K562 (cell line): ENCODE measurements around the gene TIMM17A. TPM values are rescaled to one million over a fixed set of nuclear protein-coding genes. Genes with fewer than 3 reads are reported as not detected.

Experiments
- ATAC-seq: fragments of 200-7000 bp; cut with Tn5 transposase; 3 replicates; pipeline ENCODE4 v1.9.1; 2020; ENCODE audit warnings: moderate library complexity
- BruUV-seq: library from RNA; stranded (reverse); fragments of 400-500 nt; replicated peaks from 2 replicates; lab custom pipeline; 2021; lab: Mats Ljungman, UMichigan
- CTCF ChIA-PET: fragments of 300-600 bp; formaldehyde crosslinking; extraction: SDS; loops from one replicate; lab custom pipeline; 2021; ENCODE audit warnings: low intra/inter-chr PET ratio; lab: Yijun Ruan, JAX
- POLR2A ChIA-PET: fragments of 300-600, 350-650 bp; sonication (Branson Sonifier 250); formaldehyde crosslinking; extraction: SDS; loops from one replicate; lab custom pipeline; 2021; ENCODE audit warnings: antibody characterized with exemption, inconsistent platforms; lab: Yijun Ruan, JAX
- DNase-seq, 4 experiments: peaks; one replicate each; pipeline versions ENCODE4 v3.0.0 to v3.0.0-alpha.2; 2011 to 2018; ENCODE audit warnings: low spot score in 3 of 4, mixed read lengths in 3 of 4; ENCODE audit errors: extremely low read depth in 1 of 4
- FAIRE-seq: peaks from 2 replicates; lab custom pipeline; 2011; peaks lifted over from hg19 to GRCh38; lab: Jason Lieb, UNC
- H2AFZ ChIP-seq: 2 replicates; pipeline ENCODE4 v1.6.0; 2011; ENCODE audit warnings: low read depth, low read length, control low read depth, inconsistent platforms
- H3K27ac ChIP-seq: fragments of 200-600 bp; 3 replicates; pipeline ENCODE4 v1.8.0; 2011; ENCODE audit warnings: low read depth, mild to moderate bottlenecking, control low read depth, inconsistent platforms, low read length, moderate library complexity, mixed read lengths; ENCODE audit errors: extremely low read depth
- H3K27me3 ChIP-seq, 2 experiments: fragments of 300-600 bp in 1 of 2; 2 replicates in 1 of 2; 3 replicates in 1 of 2; pipeline versions ENCODE4 v1.6.0 to v1.8.0; 2011; ENCODE audit warnings: inconsistent platforms in 2 of 2, low read length in 2 of 2, mild to moderate bottlenecking in 1 of 2, mixed read lengths in 1 of 2, moderate library complexity in 1 of 2; ENCODE audit not compliant: control insufficient read depth in 2 of 2, insufficient read depth in 2 of 2
- H3K36me3 ChIP-seq: fragments of 300-600 bp; 3 replicates; pipeline ENCODE4 v1.8.0; 2011; ENCODE audit warnings: mild to moderate bottlenecking, low read length, inconsistent platforms; ENCODE audit not compliant: control insufficient read depth, insufficient read depth
- H3K4me1 ChIP-seq, 2 experiments: fragments of 200-600 bp in 1 of 2; replicated peaks in 1 of 2; 2 replicates in 1 of 2; 3 replicates in 1 of 2; pipeline versions ENCODE4 v1.5.1 to v1.8.0; 2011; ENCODE audit warnings: inconsistent platforms in 2 of 2, low read length in 2 of 2, mild to moderate bottlenecking in 1 of 2, mixed read lengths in 1 of 2, moderate library complexity in 1 of 2; ENCODE audit not compliant: control insufficient read depth in 2 of 2, insufficient read depth in 2 of 2
- H3K4me2 ChIP-seq: 2 replicates; pipeline ENCODE4 v1.6.1; 2011; ENCODE audit warnings: low read length, control low read depth, inconsistent platforms, mixed read lengths; ENCODE audit not compliant: insufficient read depth
- H3K4me3 ChIP-seq: fragments of 200-600 bp; sonication (generic), shearing (Covaris generic); 2 replicates; pipeline ENCODE4 v1.5.1; 2016; ENCODE audit warnings: control low read depth, inconsistent platforms
- H3K79me2 ChIP-seq: fragments of 200-600 bp; 3 replicates; pipeline ENCODE4 v1.8.0; 2011; ENCODE audit warnings: low read length, inconsistent platforms; ENCODE audit not compliant: control insufficient read depth, insufficient read depth
- H3K9ac ChIP-seq, 2 experiments: 2 replicates each; pipeline versions ENCODE4 v1.6.0 to v1.6.1; 2011; ENCODE audit warnings: low read depth in 2 of 2, low read length in 2 of 2, control low read depth in 1 of 2, inconsistent platforms in 1 of 2, mild to moderate bottlenecking in 1 of 2, mixed read lengths in 1 of 2; ENCODE audit not compliant: insufficient read depth in 1 of 2
- H3K9me1 ChIP-seq: one replicate; pipeline ENCODE4 v1.6.0; 2011; ENCODE audit warnings: inconsistent platforms, mild to moderate bottlenecking, low read length, moderate library complexity; ENCODE audit not compliant: control insufficient read depth, insufficient read depth
- H3K9me3 ChIP-seq: replicated peaks from 2 replicates; pipeline ENCODE4 v1.5.1; 2011; ENCODE audit warnings: low read depth, low read length, inconsistent platforms; ENCODE audit not compliant: control insufficient read depth, insufficient read depth
- H4K20me1 ChIP-seq: replicated peaks from 2 replicates; pipeline ENCODE4 v1.6.1; 2011; ENCODE audit warnings: low read length, inconsistent platforms, mixed read lengths; ENCODE audit not compliant: control insufficient read depth, insufficient read depth
- CLOCK ChIP-seq: fragments of 250-450 bp; sonication (Bioruptor Pico); IDR thresholded peaks from 2 replicates; pipeline ENCODE4 v1.4.0; 2020; ENCODE audit warnings: mild to moderate bottlenecking, moderate library complexity, borderline replicate concordance
- ELF1 ChIP-seq: fragments of 200-800 bp; sonication (Bioruptor generic); IDR thresholded peaks from 2 replicates; pipeline ENCODE4 v1.6.1; 2016; ENCODE audit warnings: missing genetic modification characterization, missing compliant biosample characterization
- GABPA ChIP-seq: fragments of 200-800 bp; sonication (Bioruptor generic); conservative IDR thresholded peaks from 2 replicates; pipeline ENCODE4 v1.6.1; 2016; ENCODE audit warnings: low read depth, missing genetic modification characterization, missing compliant biosample characterization
- HNRNPUL1 ChIP-seq: fragments of 200-400 bp; formaldehyde crosslinking; IDR thresholded peaks from 2 replicates; pipeline ENCODE4 v1.6.1; 2017; ENCODE audit warnings: low read length
- JUNB ChIP-seq: fragments of 450-650 bp; formaldehyde crosslinking; conservative IDR thresholded peaks from 2 replicates; pipeline ENCODE4 v1.4.0; 2020; ENCODE audit warnings: mild to moderate bottlenecking
- MAFG ChIP-seq: fragments of 450-650 bp; conservative IDR thresholded peaks from 2 replicates; pipeline ENCODE4 v1.6.1; 2016; ENCODE audit warnings: missing genetic modification characterization, missing compliant biosample characterization
- NCOR1 ChIP-seq: fragments of 450-650 bp; IDR thresholded peaks from 2 replicates; pipeline ENCODE4 v1.6.1; 2016; ENCODE audit warnings: mild to moderate bottlenecking, moderate library complexity
- NR3C1 ChIP-seq: sonication (generic); formaldehyde crosslinking; IDR thresholded peaks from 2 replicates; pipeline ENCODE4 v1.8.1; 2022; ENCODE audit warnings: missing genetic modification reagents
- SOX6 ChIP-seq: fragments of 450-650 bp; IDR thresholded peaks from 2 replicates; pipeline ENCODE4 v1.6.1; 2014; ENCODE audit warnings: mild to moderate bottlenecking
- SREBF1 ChIP-seq: fragments of 150-350 bp; IDR thresholded peaks from 2 replicates; pipeline ENCODE4 v1.6.1; 2014; ENCODE audit warnings: antibody characterized with exemption, low read depth, low read length, borderline replicate concordance
- TAF1 ChIP-seq: IDR thresholded peaks from 2 replicates; pipeline ENCODE4 v1.6.1; 2011; ENCODE audit warnings: mild to moderate bottlenecking, low read length, moderate library complexity; ENCODE audit not compliant: insufficient read depth, control insufficient read depth, severe bottlenecking; ENCODE audit errors: extremely low read depth
- THRB ChIP-seq: fragments of 450-650 bp; formaldehyde crosslinking; conservative IDR thresholded peaks from 2 replicates; pipeline ENCODE4 v1.4.0; 2022; ENCODE audit warnings: mild to moderate bottlenecking, missing genetic modification characterization
- TRIM24 ChIP-seq, 2 experiments: fragments of 450-650 bp; IDR thresholded peaks; 2 replicates each; pipeline ENCODE4 v1.6.1; 2016
- TRIM28 ChIP-seq: fragments of 450-650 bp; IDR thresholded peaks from 2 replicates; pipeline ENCODE4 v1.6.1; 2017
- XRCC4 ChIP-seq: IDR thresholded peaks from one replicate; pipeline ENCODE4 v1.6.1; 2011; ENCODE audit not compliant: insufficient read depth, insufficient read length; ENCODE audit errors: extremely low read depth
- ZBTB7A ChIP-seq: IDR thresholded peaks from 2 replicates; pipeline ENCODE4 v1.6.1; 2011; ENCODE audit warnings: low read depth, mild to moderate bottlenecking, low read length, moderate library complexity, borderline replicate concordance; ENCODE audit not compliant: control insufficient read depth
- ZNF316 ChIP-seq: fragments of 450-650 bp; IDR thresholded peaks from 2 replicates; pipeline ENCODE4 v1.6.1; 2016
- ZNF41 ChIP-seq: fragments of 250-450 bp; sonication (Bioruptor Pico); conservative IDR thresholded peaks from 2 replicates; pipeline ENCODE4 v1.4.0; 2020; ENCODE audit warnings: mild to moderate bottlenecking
- ZNF507 ChIP-seq: conservative IDR thresholded peaks from 2 replicates; pipeline ENCODE4 v1.6.1; 2017; ENCODE audit warnings: missing genetic modification characterization, missing compliant biosample characterization
- WGBS: fragments of 100-300 bp; shearing (Covaris generic); methylation state at CpG from one replicate; pipeline ENCODE4 v1.1.6; 2016; ENCODE audit warnings: low coverage, mixed read lengths; ENCODE audit not compliant: insufficient coverage; ENCODE audit errors: missing lambda C conversion rate; 5-methylcytosine and 5-hydroxymethylcytosine counted together
- in situ Hi-C: fragments of 300-500 bp; cut with MboI; formaldehyde crosslinking; loops from 4 replicates; pipeline ENCODE4 v1.15.0; 2018; ENCODE audit warnings: inconsistent platforms, mixed read lengths
- intact Hi-C: fragments of 100-400 bp; cut with micrococcal nuclease; formaldehyde crosslinking; loops from 2 replicates; pipeline ENCODE4 v1.14.2; 2022
- polyA plus RNA-seq, 8 experiments: library from polyadenylated mRNA; depleted of rRNA in 4 of 8; stranded (reverse) in 5 of 8; unstranded in 3 of 8; fragments of >200 nt; fragmentation: Nextera tagmentation in 2 of 8; fragmentation: Illumina TruSeq in 1 of 8; extraction: Ambion mirVana in 2 of 8; extraction: Trizol in 1 of 8; gene quantifications; 2 replicates each; pipeline versions ENCODE4 v1.2.1 to v1.2.3, GENCODE V29; 2011 to 2014; ENCODE audit warnings: inconsistent platforms in 1 of 8, missing spikeins in 1 of 8
- total RNA-seq, 7 experiments: library from RNA; depleted of rRNA in 6 of 7; stranded (reverse); fragments of >200 nt in 6 of 7; fragmentation: Illumina TruSeq in 2 of 7; extraction: Trizol in 2 of 7; gene quantifications; 2 replicates each; pipeline versions ENCODE4 v1.2.1 to v1.2.3, GENCODE V29; 2011 to 2021; ENCODE audit warnings: low replicate concordance in 1 of 7

The TIMM17A gene
- total and polyA plus RNA-seq, 9 of the 15 experiments (the other 6 are each of a cell fraction or from before 2014, with no cell fraction given) = 116 to 744 (median 180) TPM

- TF ChIP-seq THRB = no peak
- TF ChIP-seq, all 486 proteins: peak for 2
These were observed 21.4 kb upstream of the TIMM17A start (continued) for GRCh38 chr1:201933840-201934430.

GRCh38 chr1:201937624-201938213 is 17.6 kb upstream of the TIMM17A start:
- Histone ChIP-seq H4K20me1 (no peaks in the 10 kb centered on the region), H3K9me1 (no peaks in the 10 kb centered on the region), H3K79me2 (no peaks in the 10 kb centered on the region), H2AFZ (no peak overlapping the region), H3K36me3 (no peaks in the 10 kb centered on the region), H3K4me2 (no peak overlapping the region), H3K9me3 (no peaks in the 10 kb centered on the region), H3K4me3 (no peak overlapping the region), H3K27me3 (no peaks in the 10 kb centered on the region), H3K4me1 (peaks cover 26 to 32% of the 10 kb centered on the region in 2 experiments), H3K9ac (no peak overlapping the region), H3K27ac (no peak overlapping the region)
- DNase-seq = no peak
- WGBS = 73% methylated on average over 5 of the region's 5 CpGs
- POLR2A ChIA-PET = no interaction called here
- in situ Hi-C loops (no loop called here), intact Hi-C loops (no loop called here)
- no peak for ATAC-seq
- CTCF ChIA-PET = no interaction called here
- no peak for FAIRE-seq
- BruUV-seq = no TSS peak
- TF ChIP-seq NR3C1 (CRISPR knock-in tag) = no peak
- TF ChIP-seq SREBF1 = no peak
- TF ChIP-seq ZNF507 (tag) = no peak
- TF ChIP-seq ZBTB7A = no peak
- peak in 1 of 2 experiments; percentile 41; a peak in 2 of 4 replicates for TF ChIP-seq TRIM24 (IDR thresholded peaks at IDR 0.05)
- no peak for TF ChIP-seq XRCC4
- 0 out of 2 replicates have a peak, but pooled peaks have one; percentile 40 for TF ChIP-seq HNRNPUL1
- no peak for TF ChIP-seq CLOCK (CRISPR knock-in tag)
- TF ChIP-seq TRIM28 = peak; percentile 74; the same call in 1 of the 2 replicates
- no peak for TF ChIP-seq NCOR1
- peak; percentile 68 for TF ChIP-seq ZNF316
- no peak for TF ChIP-seq ELF1 (tag)
- 0 out of 2 replicates have a peak, but pooled peaks have one; percentile 19 for TF ChIP-seq MAFG (tag)
- no peak for TF ChIP-seq GABPA (tag)
- no peak for TF ChIP-seq TAF1
- no peak for TF ChIP-seq ZNF41 (CRISPR knock-in tag)
- TF ChIP-seq SOX6 = no peak
- TF ChIP-seq JUNB (CRISPR knock-in tag) = no peak
